Glutamatergic neuron (in vitro differentiated cells): ENCODE data around the gene ZNF79. TPM values are rescaled to one million over a fixed set of nuclear protein-coding genes. Genes with fewer than 3 reads are reported as not detected.
A peak's percentile ranks its signal among the peaks of the same experiment; 100 is the strongest.

Experiments
- DNase-seq: peaks from one replicate; pipeline ENCODE4 v3.0.0; 2022
- H3K27ac Mint-ChIP-seq: one replicate; pipeline ENCODE4 v1.8.0; 2020; ENCODE audit warnings: mild to moderate bottlenecking, mixed read lengths, inconsistent platforms; ENCODE audit not compliant: unreplicated experiment
- H3K27me3 Mint-ChIP-seq: one replicate; pipeline ENCODE4 v1.8.0; 2020; ENCODE audit warnings: mild to moderate bottlenecking, moderate library complexity, mixed read lengths, inconsistent platforms; ENCODE audit not compliant: unreplicated experiment
- H3K36me3 Mint-ChIP-seq: one replicate; pipeline ENCODE4 v1.8.0; 2020; ENCODE audit warnings: mild to moderate bottlenecking, mixed read lengths, inconsistent platforms; ENCODE audit not compliant: unreplicated experiment
- H3K4me1 Mint-ChIP-seq: one replicate; pipeline ENCODE4 v1.8.0; 2020; ENCODE audit warnings: mild to moderate bottlenecking, low read depth, mixed read lengths, inconsistent platforms; ENCODE audit not compliant: unreplicated experiment
- H3K4me3 Mint-ChIP-seq: one replicate; pipeline ENCODE4 v1.8.0; 2020; ENCODE audit warnings: mild to moderate bottlenecking, mixed read lengths, inconsistent platforms; ENCODE audit not compliant: unreplicated experiment
- H3K9me3 Mint-ChIP-seq: one replicate; pipeline ENCODE4 v1.8.0; 2020; ENCODE audit warnings: mild to moderate bottlenecking, moderate library complexity, mixed read lengths, inconsistent platforms; ENCODE audit not compliant: unreplicated experiment
- CTCF ChIP-seq: fragments of 200-600 bp; sonication (generic); IDR thresholded peaks from one replicate; pipeline ENCODE4 v1.5.0; 2021; ENCODE audit not compliant: partially characterized antibody, unreplicated experiment
- total RNA-seq: library from RNA; stranded (reverse); fragmentation: NEBNext Ultra II Directional; extraction: Animal tissue kit (Norgen Biotek cat#: 25700); gene quantifications from one replicate; pipeline ENCODE4 v1.2.1, GENCODE V29; 2021; ENCODE audit not compliant: unreplicated experiment

Gene ZNF79
- total RNA-seq, 1 donor from 2014 or later, result 10.0 TPM

- no peak for TF ChIP-seq CTCF
- Mint-ChIP-seq H3K27me3 (peaks cover 6% of the 10 kb centered on the region), H3K36me3 (no peaks in the 10 kb centered on the region), H3K4me3 (peak overlapping the region; percentile 88), H3K27ac (no peak overlapping the region), H3K4me1 (peaks cover 2% of the 10 kb centered on the region), H3K9me3 (peaks cover 2% of the 10 kb centered on the region)
- DNase-seq, result peak; percentile 66
Observed at GRCh38 chr9:127397646-127398274, 26.4 kb upstream of the ZNF79 start.

- H3K27ac Mint-ChIP-seq, result peak overlapping the region; percentile 62
- TF ChIP-seq CTCF, result no peak
Observed at GRCh38 chr9:127398275-127398647, 25.9 kb upstream of the ZNF79 start.

GRCh38 chr9:127398715-127399400 is 25.3 kb upstream of the ZNF79 start:
- no peak for DNase-seq
- no peak for TF ChIP-seq CTCF
- peak overlapping the region; percentile 88 for H3K4me3 Mint-ChIP-seq
- H3K27ac Mint-ChIP-seq, result no peak overlapping the region
- peaks cover 2% of the 10 kb centered on the region for H3K4me1 Mint-ChIP-seq
- peaks cover 2% of the 10 kb centered on the region for H3K9me3 Mint-ChIP-seq
- no peaks in the 10 kb centered on the region for H3K36me3 Mint-ChIP-seq
- peaks cover 6% of the 10 kb centered on the region for H3K27me3 Mint-ChIP-seq

More at GRCh38 chr9:127398275-127398647, 25.9 kb upstream of the ZNF79 start:
- no peaks in the 10 kb centered on the region for H3K36me3 Mint-ChIP-seq
- H3K27me3 Mint-ChIP-seq, result peaks cover 6% of the 10 kb centered on the region
- peak overlapping the region; percentile 88 for H3K4me3 Mint-ChIP-seq
- peaks cover 2% of the 10 kb centered on the region for H3K9me3 Mint-ChIP-seq
- no peak for DNase-seq
- peaks cover 2% of the 10 kb centered on the region for H3K4me1 Mint-ChIP-seq

GRCh38 chr9:127399736-127400269 is 24.4 kb upstream of the ZNF79 start:
- Mint-ChIP-seq H3K9me3 (peaks cover 2% of the 10 kb centered on the region), H3K36me3 (no peaks in the 10 kb centered on the region), H3K27ac (no peak overlapping the region), H3K4me1 (peaks cover 2% of the 10 kb centered on the region), H3K4me3 (no peak overlapping the region), H3K27me3 (peaks cover 6% of the 10 kb centered on the region)
- no peak for TF ChIP-seq CTCF
- DNase-seq, result no peak

- no peaks in the 10 kb centered on the region for H3K36me3 Mint-ChIP-seq
- no peak for DNase-seq
- no peak for TF ChIP-seq CTCF
- H3K27me3 Mint-ChIP-seq, result peaks cover 12% of the 10 kb centered on the region
- H3K9me3 Mint-ChIP-seq, result peaks cover 3% of the 10 kb centered on the region
- H3K27ac Mint-ChIP-seq, result no peak overlapping the region
- peaks cover 14% of the 10 kb centered on the region for H3K4me1 Mint-ChIP-seq
- H3K4me3 Mint-ChIP-seq, result no peak overlapping the region
Observed at GRCh38 chr9:127402401-127403090, 21.6 kb upstream of the ZNF79 start.
